Amniotic epithelial cell (primary cell): Measurements from ENCODE around the gene TPCN2.
A peak's percentile ranks its signal among the peaks of the same experiment; 100 is the strongest.

Experiments
- DNase-seq: peaks from one replicate; pipeline ENCODE4 v3.0.0-alpha.2; 2010; ENCODE audit warnings: low read depth

The TPCN2 gene

DNA sequence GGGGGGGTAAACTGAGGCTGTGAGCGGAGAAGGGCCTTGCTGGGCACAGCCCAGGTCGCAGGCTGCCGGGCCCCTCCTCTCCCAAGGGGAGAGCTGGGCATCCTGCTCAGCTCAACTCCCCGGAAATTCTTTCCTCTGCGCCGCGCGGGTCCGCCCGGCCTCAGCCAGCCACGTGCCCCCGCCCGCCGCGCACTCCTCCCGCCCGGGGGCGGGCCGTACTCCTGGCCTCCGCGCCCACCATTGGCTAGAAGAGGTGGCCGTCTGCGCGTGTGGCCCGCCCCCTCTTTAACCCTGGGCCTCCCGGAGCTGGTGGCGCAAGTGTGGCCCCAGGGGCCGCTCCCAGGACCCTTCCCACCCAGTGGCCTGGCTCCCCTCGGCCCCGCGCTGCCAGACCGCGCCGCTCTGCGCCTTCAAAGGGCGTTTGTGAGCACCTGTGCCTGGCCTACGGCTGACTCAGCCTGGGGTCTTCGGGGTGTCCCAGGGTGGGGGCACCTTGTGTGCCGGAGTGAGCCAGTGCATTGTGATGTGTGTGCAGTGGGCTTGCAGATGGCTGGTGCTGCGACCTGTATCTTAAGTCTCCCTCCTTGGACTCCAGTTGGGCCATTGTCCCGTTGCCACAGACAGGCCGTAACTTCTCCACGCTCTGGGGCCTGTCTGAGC, 37.6 kb upstream of the TPCN2 start:
- DNase-seq, result peak; percentile 74

DNA sequence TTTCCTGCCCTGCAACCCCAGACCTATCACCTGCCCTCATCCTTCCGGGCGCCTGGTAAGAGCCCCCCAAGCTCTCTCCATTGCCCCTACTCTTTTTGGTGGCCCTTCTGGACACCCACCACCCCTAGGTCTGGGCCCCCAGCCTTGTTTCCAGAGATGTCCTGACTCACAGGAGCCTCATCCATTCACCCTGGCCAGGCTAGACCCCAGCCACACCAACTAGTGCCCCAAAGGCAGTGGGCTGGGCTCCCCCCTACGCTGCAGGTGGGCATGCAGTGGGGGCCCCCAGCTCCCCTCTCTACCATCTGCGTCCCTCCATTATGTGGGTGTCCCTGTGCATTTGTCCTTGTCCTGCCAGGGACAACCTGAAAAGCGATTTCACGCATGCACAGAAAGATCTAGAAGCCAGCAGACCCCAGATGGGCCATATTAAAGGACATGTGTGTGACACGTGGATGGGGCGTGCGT, 37.1 kb upstream of the TPCN2 start:
- DNase-seq, result no peak

DNA sequence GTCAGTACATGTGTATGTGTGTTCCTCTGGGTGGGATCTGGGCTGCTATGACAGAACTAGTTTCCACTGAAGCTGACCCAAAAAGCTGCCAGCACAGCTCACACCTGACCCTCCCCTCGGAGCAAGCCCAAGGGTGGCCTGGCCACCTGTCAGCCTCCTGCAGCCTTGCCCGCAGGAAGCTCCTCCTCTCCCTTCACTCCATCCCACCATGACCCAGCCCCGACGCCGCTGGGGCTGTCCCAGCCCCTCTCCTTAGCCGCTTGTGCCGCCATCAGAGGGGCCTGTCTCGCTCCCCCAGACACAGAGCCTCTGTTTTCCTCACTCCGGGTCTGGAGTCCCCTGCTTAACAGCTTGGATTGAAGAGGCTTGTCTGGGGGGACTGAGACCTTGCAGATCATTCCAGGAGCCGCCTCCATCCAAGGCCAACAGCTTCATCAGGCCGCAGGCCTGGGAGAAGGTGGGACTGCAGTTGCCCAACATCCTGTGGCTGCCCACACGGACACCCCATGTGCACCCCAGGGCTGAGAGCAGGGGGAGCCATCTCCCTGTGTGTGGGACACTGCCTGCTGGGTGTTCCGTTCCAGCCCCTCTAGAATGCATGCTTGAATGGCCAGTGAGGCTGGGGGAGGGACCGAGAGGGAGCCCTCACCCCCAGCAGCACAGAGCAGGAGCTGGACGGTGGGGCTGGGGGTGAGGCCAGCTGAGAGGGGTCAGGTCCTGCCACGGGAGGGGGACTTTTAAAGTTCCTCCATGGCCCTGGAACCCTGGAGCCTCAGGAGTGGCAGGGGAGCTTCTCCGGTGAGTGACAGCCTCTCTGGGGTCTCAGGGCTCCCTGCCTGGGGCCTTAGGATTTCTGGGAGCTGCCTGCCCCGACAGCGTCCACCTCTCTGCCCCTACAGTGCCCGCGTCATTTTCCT, 36.4 kb upstream of the TPCN2 start:
- DNase-seq, result peak; percentile 66

DNA sequence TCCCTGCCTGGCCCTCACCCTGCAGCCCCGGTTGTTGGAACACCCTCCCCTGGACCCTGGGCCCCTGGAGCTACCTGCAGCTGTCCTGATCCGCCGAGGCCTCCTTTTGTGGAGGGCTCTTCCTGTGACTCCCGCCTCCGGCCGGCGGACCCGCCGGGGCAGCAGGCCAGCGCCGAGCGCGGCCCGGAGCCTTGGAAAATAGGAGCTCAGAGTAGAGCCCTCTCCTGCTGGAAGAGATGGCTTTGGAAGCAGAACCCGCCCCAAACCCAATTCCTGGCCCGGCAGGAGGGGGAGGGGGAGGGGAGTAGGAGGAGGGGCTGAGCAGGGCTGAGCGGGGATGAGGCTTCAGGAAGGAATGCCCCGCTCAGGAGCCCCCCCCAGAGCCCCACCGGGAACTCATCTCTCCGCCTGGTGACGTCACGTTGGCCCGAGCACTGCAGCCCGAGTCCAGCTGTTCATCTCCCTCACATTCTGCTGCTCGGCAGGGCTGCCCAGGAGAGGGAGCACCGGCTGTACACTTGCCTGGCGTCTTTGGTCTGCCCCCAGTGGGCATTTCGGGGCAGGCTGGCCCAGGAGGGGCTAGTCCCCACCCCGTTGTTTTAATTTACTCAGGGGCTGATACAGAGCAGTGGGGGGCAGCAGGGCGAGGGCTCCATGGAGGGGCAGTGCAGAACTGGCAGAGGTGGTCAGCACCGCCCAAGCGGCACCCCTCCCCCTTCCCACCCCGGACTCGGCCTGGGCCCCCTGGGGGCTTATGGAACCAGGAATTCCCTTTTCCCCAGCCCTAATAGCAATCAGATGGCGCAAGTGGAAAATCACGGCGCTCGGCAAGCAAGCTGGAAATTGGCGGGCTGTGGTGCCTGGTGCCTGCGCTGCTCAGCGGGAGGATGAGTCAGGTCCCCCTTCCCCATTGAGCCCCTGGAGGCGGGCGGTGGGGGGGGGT, 35.5 kb upstream of the TPCN2 start, which contains the start of gene MRGPRF:
Gene MRGPRF, minus strand, starts transcription at position 238 of the 943 bp plus-strand sequence. CDS start 3,345 bp downstream, outside the sequence.
- peak; percentile 45 for DNase-seq

DNA sequence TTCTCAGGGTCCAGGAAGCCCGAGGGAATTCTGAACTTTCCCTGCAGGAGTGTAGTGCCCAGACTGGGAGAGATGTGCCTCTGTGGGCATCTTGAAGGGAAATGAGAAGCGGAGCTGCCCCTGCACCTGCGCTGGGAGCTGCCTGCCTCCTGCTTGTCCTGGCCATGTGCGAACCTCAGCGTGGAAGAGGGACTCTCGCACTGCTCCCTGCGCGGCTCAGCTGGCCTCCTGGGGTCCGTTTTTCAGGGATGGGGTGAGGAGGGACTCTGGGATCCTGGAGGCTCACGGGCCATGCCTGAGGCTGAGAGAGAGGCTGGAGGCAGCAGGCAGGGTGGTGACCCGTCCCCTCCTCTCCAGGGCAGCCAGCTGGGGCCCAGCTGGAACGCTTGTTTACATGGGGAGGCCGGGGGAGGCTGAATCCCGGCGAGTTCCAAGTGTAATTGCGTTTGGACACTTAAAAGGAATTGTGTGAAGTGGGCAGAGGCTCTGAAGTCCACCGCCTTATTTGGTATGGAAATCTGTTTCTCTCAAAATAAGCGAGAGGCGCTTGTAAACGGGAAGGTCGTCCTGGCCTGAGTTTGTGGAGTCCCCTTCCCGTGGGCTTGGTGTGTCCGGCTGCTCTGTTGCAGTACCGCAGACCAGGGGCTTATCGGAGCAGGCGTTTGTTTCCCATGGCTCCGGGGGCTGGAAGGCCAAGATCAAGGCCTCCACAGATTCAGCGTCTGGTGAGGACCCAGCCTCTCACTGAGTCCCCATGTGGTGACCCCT, 34.5 kb upstream of the TPCN2 start:
- no peak for DNase-seq

DNA sequence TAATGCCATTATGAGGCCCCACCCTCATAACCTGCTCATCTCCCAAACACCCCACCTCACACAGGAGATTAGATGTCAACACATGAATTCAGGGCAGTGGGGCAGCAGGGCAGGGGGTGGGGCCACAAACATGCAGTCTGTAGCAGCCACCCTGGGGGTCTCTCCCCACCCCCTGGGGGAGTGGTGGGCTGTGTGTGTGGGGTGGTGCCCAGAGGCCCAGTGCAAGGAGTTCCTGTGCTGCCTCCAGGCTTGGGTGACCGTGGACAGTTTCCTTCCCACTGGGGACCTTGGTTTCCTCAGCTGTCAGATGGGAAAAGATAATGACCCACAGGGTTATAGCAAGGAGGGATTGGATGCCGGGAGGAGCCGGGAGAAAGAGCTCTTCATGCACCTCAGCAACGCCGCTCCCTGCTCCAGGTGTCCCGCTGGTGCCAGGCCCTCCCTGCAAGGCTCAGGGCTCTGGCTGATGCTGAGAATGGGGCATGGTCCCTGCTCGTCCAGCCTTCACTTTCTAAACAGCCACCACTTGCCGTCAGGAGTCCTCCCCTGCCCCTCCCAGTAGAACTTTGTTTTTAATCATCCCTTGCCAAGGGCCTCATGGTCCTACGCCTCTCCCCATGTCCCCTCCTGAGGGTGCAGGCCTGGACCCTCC, 33.7 kb upstream of the TPCN2 start:
- DNase-seq, result no peak

DNA sequence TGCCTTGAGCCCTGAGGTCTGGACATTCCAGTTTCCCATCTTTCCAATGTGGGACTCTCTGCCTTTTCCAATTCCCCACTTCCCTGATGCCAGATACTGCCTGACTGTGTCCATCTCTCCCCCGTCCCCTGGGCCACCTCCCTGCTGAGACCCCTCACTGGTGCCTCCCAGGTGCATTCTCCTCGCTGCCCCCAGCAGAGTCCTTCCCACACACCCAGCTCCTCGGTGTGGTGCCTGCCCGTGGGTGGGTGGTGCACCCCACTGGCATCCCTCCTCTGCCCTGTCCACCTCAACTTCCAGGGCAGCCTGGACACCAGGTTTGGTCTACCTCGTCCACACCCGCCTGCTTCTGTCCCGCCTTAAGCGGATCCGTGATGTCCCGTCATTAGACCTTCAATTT, 30.8 kb upstream of the TPCN2 start:
- DNase-seq, result no peak

DNA sequence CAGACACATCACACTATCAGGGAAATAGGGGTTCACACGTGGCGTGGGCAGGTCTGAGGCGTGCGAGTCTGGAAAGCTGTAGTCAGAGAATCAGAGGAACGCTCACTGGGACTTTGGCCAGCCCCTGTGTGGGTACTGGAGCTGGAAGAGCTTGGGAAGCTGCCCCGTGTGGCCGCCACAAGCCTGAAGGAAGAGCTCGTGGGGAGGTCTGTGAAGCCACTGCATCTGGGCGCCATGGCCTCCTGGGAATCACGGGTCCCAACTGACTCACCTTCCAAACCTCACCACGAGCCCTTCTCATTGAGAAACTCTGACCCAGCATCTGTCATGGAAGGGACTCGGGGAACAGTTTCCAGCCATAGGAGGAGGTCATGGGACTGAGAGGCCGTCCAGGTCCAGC, 29.8 kb upstream of the TPCN2 start:
- DNase-seq, result peak; percentile 44

DNA sequence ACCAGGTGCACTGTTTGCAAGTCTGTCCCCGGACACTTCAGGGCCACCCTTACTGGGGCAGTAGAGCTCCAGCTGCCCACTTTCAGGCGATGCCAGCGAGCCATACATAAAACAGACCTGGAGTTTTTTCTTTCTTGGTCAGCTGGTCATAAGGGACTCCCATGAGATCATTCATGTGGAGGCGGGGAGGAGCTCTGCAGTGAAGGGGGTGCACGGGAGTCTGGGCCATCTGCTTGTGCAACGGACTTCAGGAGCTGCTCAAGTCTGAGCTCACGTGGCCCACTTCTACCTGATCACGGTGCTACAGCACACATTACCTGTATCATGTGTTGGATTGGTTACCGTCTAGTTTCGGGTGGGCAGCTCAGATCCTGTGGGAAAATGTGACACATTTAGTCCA, 26.5 kb upstream of the TPCN2 start:
- peak; percentile 70 for DNase-seq

DNA sequence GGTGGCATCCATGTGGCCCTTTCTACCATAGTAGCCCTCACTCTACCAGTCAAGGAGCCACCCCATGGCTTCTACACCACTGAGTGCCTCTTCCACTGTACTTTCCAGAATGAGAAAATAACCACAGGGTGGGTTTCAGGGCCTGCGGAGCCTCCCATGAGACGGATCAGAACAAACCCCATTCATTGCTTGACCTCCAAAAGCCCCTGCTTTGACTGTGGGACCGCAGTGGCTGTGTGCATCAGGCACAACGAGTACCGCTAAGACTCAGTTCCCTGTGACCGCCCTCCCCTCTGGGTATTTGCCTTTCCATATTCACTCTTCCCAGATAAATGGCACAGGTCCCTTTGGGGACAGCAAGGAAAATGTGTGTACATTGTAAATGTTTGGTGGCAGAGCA, 24.2 kb upstream of the TPCN2 start:
- DNase-seq, result no peak

DNA sequence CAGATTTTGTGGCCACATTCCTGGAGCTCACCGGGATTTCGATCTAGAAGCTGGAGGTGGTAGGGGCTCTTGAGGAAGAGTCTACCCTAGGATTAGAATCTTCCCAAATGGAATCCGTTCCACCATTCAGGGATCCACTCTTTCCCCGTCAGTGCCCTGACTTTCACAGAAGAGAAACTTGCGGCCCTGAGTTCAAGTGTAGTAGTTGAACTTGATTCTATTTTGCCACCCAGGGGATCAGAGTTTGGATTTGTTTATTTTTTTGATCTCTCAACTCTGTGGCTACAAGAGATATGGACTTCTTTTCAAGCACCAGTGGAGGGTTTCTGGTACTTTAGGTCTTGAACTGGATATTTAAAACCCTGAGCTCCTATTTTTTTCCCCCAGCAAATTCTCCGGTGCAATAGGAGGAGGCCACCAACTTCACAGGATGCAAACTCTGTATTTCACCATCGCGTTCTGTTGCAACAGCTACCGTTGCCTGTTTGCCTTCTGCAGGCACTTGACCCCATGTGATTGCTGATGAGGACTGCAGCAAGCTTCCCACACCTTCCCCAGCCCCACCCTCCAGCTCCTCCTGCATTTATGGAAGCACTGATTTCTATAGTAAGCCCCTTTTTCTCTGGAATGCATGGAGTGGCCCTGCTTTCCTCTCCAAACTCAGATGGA, 20.9 kb upstream of the TPCN2 start:
- DNase-seq, result peak; percentile 88

DNA sequence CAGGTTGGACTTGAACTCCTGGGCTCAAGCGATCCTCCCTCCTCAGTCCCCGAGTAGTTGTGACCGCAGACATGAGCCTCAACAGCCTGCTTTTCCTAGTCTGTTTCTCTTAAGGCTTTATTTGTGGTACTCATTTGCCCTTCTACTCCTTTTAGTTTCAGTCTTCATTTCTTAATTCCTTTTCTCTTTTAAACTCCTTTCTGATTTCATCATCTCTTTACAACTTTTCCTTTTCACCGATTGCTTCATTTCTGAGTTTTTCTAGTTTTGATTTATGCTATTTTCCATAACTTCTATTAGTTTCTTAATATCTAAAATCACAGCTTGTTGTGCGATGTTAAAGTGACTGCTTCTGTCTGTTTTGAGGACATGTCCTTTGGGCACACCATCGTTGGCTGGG, 18.4 kb upstream of the TPCN2 start:
- DNase-seq, result peak; percentile 38

DNA sequence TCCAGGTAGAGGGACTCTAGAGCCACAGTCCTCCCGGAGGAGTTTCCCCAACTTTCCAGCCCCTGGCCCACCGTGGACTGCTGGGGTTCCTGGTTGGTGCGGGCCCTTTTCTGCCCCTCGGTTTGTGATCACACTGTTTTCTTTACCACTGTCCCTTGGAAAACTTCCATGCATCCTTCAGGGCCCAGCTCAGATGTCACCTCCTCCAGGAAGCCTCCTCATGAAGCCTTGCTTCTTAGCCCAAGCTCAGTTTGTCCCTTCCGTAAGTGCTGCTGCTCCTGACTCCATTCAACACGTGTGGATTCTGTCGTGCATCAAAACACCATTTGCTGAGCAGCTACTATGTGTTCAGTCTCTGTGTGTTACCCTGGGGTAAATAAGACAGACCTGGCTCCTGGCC, 15.9 kb upstream of the TPCN2 start:
- DNase-seq, result no peak

DNA sequence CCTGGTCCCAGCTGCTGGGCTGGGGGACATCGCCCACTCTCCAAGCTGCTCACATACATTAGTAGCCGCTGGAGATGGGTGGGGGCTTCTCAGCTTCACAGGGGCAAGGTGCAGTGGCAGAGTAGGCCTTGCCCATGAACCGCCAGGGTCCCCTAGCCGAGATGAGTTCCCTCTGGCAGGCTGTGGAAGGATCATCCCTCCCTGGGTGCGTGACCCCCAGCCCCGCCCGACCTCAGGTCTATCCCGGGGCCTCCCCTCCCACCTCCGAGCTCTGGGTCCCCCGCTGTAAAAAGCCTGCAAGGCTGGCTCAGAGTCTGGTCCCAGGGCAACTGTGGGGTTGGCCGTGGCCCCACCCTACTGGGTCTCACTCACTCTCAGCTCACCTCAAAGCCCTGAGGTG, 15.3 kb upstream of the TPCN2 start:
- no peak for DNase-seq

DNA sequence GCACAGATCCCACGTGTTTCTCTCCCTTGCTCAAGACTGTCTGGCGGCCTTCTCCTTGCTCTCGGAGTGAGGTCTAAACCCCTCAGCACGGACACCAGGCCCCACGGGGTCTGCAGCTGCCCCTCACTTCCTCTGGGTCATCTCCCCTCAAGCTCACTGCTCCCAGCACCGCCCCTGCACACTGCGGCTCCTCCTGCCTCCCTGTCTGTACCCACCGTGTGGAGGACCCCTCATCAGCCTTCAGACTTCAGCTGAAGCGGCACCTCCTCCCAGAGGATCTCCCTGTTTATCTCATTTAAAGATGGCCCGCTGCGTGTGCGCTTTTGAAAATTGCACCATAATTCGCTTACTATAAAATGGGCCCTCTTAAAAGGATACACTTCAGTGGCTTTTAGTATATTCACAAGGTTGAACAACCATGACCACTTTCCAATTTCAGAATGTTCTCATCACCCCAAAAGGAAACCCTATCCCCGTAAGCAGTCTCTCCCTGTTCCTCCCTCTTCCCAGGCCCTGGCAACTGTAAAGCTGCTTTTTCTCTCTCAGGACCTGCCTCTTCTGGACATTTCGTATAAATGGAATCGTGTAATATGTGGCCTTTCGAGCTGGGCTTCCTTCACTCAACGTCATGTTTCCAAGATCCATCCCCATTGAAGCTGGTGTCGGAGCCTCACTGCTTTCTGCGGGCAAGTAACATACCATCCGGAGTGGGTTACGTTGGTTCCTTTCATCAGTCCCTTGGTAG, 14.4 kb upstream of the TPCN2 start:
- DNase-seq, result no peak

DNA sequence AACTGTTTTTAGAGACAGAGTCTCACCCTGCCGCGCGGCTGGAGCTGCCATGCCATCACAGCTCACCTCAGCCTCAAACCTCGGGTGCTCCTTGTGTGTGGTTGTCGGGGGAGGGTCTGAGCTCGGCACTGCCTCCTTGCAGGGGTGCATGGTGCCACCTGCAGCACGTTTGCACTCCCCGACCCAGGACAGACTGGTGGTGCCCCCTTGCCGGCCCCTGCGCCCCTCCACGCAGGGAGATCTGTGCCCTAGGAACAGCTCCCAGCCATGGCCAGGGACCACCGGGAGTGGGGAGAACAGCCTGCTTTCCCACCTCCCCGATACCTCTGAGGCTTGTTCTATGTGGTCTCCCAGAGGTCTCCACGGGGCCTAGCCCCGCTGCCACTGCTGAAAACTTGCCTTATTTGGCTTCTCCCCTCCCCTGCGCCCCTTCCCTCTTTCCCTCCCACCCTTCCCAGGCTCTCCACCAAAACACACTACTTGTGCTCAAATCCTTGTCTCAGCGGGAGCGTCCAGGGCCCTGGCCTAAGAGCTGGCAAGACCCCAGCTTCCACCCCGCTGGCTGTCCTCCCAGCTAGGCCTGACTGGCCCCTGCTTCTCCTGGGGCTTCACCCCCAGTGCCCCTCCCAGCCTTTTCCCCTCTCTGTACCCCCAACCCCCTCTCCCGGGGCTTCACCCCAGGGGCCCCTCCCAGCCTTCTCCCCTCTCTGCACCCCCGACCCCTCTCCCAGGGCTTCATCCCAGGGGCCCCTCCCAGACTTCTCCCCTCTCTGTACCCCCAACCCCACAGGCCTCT, 13.4 kb upstream of the TPCN2 start:
- DNase-seq, result no peak

DNA sequence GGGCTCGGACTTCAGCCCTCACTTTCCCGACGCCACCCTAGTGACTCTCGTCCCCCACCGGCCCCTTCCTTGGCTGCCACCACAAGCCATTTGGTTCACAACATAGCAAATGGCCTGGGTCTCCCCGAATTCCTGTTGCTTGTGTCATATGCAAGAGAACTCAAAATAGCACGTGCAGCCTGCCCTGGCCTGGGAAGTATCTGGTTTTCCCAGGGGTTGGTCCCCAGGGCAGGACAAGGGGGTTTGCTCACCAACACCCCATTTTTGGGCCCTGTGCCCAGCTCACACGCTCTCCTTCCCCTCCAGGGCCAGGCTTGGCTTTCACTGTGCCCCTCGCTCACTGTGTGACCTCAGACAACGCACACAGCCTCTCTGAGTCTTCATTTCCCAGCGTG, 12.8 kb upstream of the TPCN2 start:
- no peak for DNase-seq

DNA sequence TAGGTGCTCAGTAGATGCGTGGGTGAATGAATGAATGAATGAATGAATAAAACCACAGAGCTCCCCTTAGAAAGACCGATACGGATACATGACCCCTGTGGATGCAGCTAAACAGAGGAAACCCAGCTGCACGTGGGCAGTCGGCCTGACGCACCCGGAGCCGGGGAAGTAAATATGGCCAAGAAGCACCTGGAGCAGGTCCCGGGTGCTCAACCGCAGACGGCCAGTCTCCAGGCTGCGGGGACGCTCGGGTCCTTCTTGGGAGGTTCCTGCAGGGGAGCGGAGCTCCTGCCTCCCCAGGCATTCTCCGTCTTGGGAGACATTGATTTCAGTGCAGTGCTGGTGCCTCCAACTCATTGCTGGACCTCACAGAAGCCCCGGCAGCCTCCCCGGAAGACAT, 11.7 kb upstream of the TPCN2 start:
- no peak for DNase-seq

DNA sequence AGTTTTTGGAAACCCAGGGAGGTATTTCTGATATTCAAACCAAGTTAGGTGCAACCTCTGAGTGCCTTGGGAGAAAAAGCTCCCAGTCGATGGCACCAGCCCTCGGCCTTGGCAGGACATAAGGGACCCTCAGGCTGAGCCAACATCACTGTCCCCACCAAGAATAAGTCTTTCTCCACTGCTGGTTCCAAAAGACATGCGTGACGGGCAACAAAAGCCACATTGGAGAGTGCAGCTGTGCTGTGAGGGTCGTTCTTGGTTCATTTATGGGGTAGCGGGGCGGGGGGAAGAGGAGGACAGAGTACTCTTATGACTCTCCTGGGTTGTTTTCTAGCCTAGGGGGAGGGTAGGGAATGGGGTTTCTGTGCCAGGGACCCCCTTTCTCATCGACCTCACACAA, 11.2 kb upstream of the TPCN2 start:
- no peak for DNase-seq
